Neural progenitor cell (in vitro differentiated cells): ENCODE results near the gene GHR. TPM values are rescaled to one million over a fixed set of nuclear protein-coding genes. Genes with fewer than 3 reads are reported as not detected.

Experiments
- DNase-seq: peaks from one replicate; pipeline ENCODE4 v3.0.0-alpha.2; 2016; ENCODE audit warnings: low spot score
- H2AFZ ChIP-seq: fragments of 200-600 bp; sonication (generic); replicated peaks from 2 replicates; pipeline ENCODE4 v1.6.1; 2016; ENCODE audit warnings: antibody characterized with exemption
- H3F3A ChIP-seq: fragments of 200-600 bp; sonication (generic); 2 replicates; pipeline ENCODE4 v1.6.1; 2016; ENCODE audit warnings: antibody characterized with exemption, low read depth
- H3K27ac ChIP-seq: fragments of 200-600 bp; sonication (generic); 2 replicates; pipeline ENCODE4 v1.5.1; 2016; ENCODE audit warnings: mild to moderate bottlenecking
- H3K27me3 ChIP-seq: fragments of 200-600 bp; sonication (generic); 2 replicates; pipeline ENCODE4 v1.6.1; 2016; ENCODE audit warnings: mild to moderate bottlenecking, moderate library complexity
- H3K36me3 ChIP-seq: fragments of 200-600 bp; sonication (generic); 2 replicates; pipeline ENCODE4 v1.5.1; 2016
- H3K4me1 ChIP-seq: fragments of 200-600 bp; sonication (generic); 2 replicates; pipeline ENCODE4 v1.6.1; 2016; ENCODE audit warnings: mixed run types
- H3K4me2 ChIP-seq: fragments of 200-600 bp; sonication (generic); 2 replicates; pipeline ENCODE4 v1.6.1; 2016
- H3K4me3 ChIP-seq: fragments of 200-600 bp; sonication (generic); 2 replicates; pipeline ENCODE4 v1.5.1; 2016
- H3K79me2 ChIP-seq: fragments of 200-600 bp; sonication (generic); 2 replicates; pipeline ENCODE4 v1.6.1; 2016; ENCODE audit warnings: low read depth
- H3K9ac ChIP-seq: fragments of 200-600 bp; sonication (generic); 2 replicates; pipeline ENCODE4 v1.6.1; 2016
- H3K9me3 ChIP-seq: fragments of 200-600 bp; sonication (generic); 2 replicates; pipeline ENCODE4 v1.5.1; 2016; ENCODE audit warnings: low read depth
- H4K20me1 ChIP-seq: fragments of 200-600 bp; sonication (generic); 2 replicates; pipeline ENCODE4 v1.6.1; 2016; ENCODE audit warnings: low read depth
- H3K27ac Mint-ChIP-seq: 3 replicates; pipeline ENCODE4 v1.8.0; 2021; ENCODE audit warnings: mixed read lengths
- H3K27me3 Mint-ChIP-seq: 2 replicates; pipeline ENCODE4 v1.8.0; 2022; ENCODE audit warnings: low read depth, mild to moderate bottlenecking, inconsistent platforms, moderate library complexity, mixed read lengths; ENCODE audit not compliant: insufficient read depth
- H3K36me3 Mint-ChIP-seq: 3 replicates; pipeline ENCODE4 v1.8.0; 2021; ENCODE audit warnings: mixed read lengths
- H3K4me1 Mint-ChIP-seq: 3 replicates; pipeline ENCODE4 v1.8.0; 2021; ENCODE audit warnings: mixed read lengths
- H3K4me3 Mint-ChIP-seq: 3 replicates; pipeline ENCODE4 v1.8.0; 2021; ENCODE audit warnings: mild to moderate bottlenecking, moderate library complexity, mixed read lengths
- H3K9me3 Mint-ChIP-seq: 3 replicates; pipeline ENCODE4 v1.8.0; 2020; ENCODE audit warnings: mixed read lengths
- EZH2 ChIP-seq: fragments of 200-600 bp; sonication (generic); IDR thresholded peaks from 2 replicates; pipeline ENCODE4 v1.6.1; 2017; ENCODE audit warnings: antibody characterized with exemption, mild to moderate bottlenecking, moderate library complexity
- EZH2phosphoT487 ChIP-seq: fragments of 200-600 bp; sonication (generic); IDR thresholded peaks from 2 replicates; pipeline ENCODE4 v1.6.1; 2017; ENCODE audit warnings: antibody characterized with exemption
- total RNA-seq: library from RNA; depleted of rRNA; stranded (reverse); fragments of >200 nt; gene quantifications from 2 replicates; pipeline ENCODE4 v1.2.3, GENCODE V29; 2015; ENCODE audit warnings: low replicate concordance
- TF ChIP-seq, protein P1 (sequence below): fragments of 200-600 bp; sonication (generic); IDR thresholded peaks from 2 replicates; pipeline ENCODE4 v1.5.1; 2017; ENCODE audit warnings: antibody characterized with exemption, mild to moderate bottlenecking

The GHR gene
- total RNA-seq, 1 donor from 2014 or later: 0.07 TPM

DNA sequence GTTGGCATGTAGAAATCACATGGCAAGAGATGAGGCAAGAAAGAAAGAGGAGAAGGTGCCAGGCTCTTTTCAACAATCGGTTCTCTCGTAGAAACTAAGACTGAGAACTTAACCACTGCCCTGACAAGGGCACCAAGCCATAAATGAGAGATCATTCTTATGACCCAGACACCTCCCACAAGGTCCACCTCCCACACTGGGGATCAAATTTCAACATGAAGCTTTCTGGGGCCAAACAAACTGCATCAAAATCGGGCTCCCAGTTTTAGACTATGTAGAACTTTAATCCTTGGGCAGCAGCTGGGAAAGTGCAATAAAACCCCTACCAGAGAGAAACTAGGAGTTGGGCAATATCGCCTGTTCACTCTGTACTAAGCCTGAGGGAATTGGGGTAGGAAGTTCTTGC, 183.2 kb downstream of the GHR start:
- H3K4me1 Mint-ChIP-seq: no peaks in the 10 kb centered on the region
- Histone ChIP-seq H3K9me3 (no peaks in the 10 kb centered on the region), H3K36me3 (no peaks in the 10 kb centered on the region), H3K4me1 (no peaks in the 10 kb centered on the region), H3K9ac (no peak overlapping the region), H3K27ac (no peak overlapping the region), H3F3A (no peaks in the 10 kb centered on the region), H4K20me1 (no peaks in the 10 kb centered on the region), H3K79me2 (no peaks in the 10 kb centered on the region), H3K27me3 (no peaks in the 10 kb centered on the region), H3K4me3 (no peak overlapping the region), H2AFZ (no peak overlapping the region), H3K4me2 (no peak overlapping the region)
- no peaks in the 10 kb centered on the region for H3K36me3 Mint-ChIP-seq
- no peaks in the 10 kb centered on the region for H3K9me3 Mint-ChIP-seq
- no peak overlapping the region for H3K4me3 Mint-ChIP-seq
- TF ChIP-seq, protein P1, sequence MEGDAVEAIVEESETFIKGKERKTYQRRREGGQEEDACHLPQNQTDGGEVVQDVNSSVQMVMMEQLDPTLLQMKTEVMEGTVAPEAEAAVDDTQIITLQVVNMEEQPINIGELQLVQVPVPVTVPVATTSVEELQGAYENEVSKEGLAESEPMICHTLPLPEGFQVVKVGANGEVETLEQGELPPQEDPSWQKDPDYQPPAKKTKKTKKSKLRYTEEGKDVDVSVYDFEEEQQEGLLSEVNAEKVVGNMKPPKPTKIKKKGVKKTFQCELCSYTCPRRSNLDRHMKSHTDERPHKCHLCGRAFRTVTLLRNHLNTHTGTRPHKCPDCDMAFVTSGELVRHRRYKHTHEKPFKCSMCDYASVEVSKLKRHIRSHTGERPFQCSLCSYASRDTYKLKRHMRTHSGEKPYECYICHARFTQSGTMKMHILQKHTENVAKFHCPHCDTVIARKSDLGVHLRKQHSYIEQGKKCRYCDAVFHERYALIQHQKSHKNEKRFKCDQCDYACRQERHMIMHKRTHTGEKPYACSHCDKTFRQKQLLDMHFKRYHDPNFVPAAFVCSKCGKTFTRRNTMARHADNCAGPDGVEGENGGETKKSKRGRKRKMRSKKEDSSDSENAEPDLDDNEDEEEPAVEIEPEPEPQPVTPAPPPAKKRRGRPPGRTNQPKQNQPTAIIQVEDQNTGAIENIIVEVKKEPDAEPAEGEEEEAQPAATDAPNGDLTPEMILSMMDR: no peak
- TF ChIP-seq EZH2 (no peak), EZH2phosphoT487 (no peak)
- DNase-seq: no peak
- H3K27me3 Mint-ChIP-seq: no peaks in the 10 kb centered on the region
- H3K27ac Mint-ChIP-seq: no peak overlapping the region

DNA sequence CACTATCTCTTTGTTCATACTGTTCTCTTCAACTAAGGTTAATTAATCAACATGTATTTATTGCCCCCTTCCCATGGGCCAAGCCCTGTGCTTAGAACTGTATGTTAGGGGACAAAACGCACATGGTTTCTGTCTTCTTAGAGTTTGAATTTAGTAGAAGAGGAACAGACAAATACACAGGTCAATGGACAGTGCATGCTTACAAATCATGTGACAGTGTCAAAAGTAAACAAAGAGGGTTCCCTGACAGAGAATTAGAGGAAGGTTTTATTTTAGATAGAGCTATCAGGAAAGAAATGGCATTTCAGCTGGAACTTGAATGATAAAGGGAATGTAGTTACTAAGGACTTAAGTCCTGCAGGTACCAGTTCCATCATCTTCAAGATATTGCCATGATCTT, 188.2 kb downstream of the GHR start:
- Mint-ChIP-seq H3K27ac (no peak overlapping the region), H3K4me3 (no peak overlapping the region), H3K36me3 (no peaks in the 10 kb centered on the region), H3K27me3 (no peaks in the 10 kb centered on the region), H3K9me3 (no peaks in the 10 kb centered on the region), H3K4me1 (no peaks in the 10 kb centered on the region)
- H3K4me3 ChIP-seq: no peak overlapping the region
- no peaks in the 10 kb centered on the region for H3K27me3 ChIP-seq
- no peaks in the 10 kb centered on the region for H3F3A ChIP-seq
- no peaks in the 10 kb centered on the region for H3K9me3 ChIP-seq
- H3K9ac ChIP-seq: no peak overlapping the region
- no peak overlapping the region for H2AFZ ChIP-seq
- H3K4me1 ChIP-seq: no peaks in the 10 kb centered on the region
- TF ChIP-seq, protein P1: no peak
- TF ChIP-seq EZH2 (no peak), EZH2phosphoT487 (no peak)
- H3K27ac ChIP-seq: no peak overlapping the region
- no peak overlapping the region for H3K4me2 ChIP-seq
- no peaks in the 10 kb centered on the region for H3K79me2 ChIP-seq
- no peaks in the 10 kb centered on the region for H3K36me3 ChIP-seq
- no peak for DNase-seq
- no peaks in the 10 kb centered on the region for H4K20me1 ChIP-seq

DNA sequence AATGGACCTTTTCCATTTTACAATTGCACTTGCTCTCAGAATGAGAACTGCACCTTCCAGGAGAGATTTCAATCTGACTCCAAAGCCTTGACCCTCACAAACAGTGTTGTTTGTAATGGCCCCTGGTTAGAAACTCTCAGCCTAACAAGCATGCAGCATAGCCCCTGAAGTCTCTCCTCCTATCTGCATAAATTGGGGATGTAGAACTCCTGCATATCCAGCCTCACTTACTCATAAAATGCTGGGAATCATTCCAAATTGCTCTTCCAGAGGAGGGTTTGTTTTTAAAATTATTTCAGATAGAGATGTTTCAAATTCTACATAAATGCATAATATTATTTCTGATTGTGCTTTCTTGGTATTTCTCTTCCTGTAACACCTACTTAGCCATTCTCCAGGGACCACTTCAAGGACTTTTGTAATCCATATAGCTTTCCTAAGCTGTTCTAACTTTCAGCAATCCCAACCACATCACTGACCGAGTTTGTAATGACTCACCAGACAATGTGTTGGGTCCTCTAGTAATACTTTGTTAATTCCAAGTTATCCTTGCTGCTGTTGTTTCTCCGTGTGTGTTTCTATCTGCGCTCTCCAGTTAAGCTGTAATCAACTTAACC, 189.6 kb downstream of the GHR start:
- H3K27me3 ChIP-seq: no peaks in the 10 kb centered on the region
- Mint-ChIP-seq H3K36me3 (no peaks in the 10 kb centered on the region), H3K4me3 (no peak overlapping the region), H3K27ac (no peak overlapping the region), H3K27me3 (no peaks in the 10 kb centered on the region), H3K9me3 (no peaks in the 10 kb centered on the region), H3K4me1 (no peaks in the 10 kb centered on the region)
- no peaks in the 10 kb centered on the region for H3K79me2 ChIP-seq
- H3K4me1 ChIP-seq: no peaks in the 10 kb centered on the region
- H3K9me3 ChIP-seq: no peaks in the 10 kb centered on the region
- H3F3A ChIP-seq: no peaks in the 10 kb centered on the region
- H3K4me3 ChIP-seq: no peak overlapping the region
- no peaks in the 10 kb centered on the region for H4K20me1 ChIP-seq
- TF ChIP-seq EZH2phosphoT487 (no peak), EZH2 (no peak)
- TF ChIP-seq, protein P1: no peak
- no peak for DNase-seq
- H3K9ac ChIP-seq: no peak overlapping the region
- no peaks in the 10 kb centered on the region for H3K36me3 ChIP-seq
- no peak overlapping the region for H3K4me2 ChIP-seq
- H3K27ac ChIP-seq: no peak overlapping the region
- H2AFZ ChIP-seq: no peak overlapping the region
